Sigmoid colon (tissue), 7 donors: Measurements from ENCODE around the gene FOSL1. TPM values are rescaled to one million over a fixed set of nuclear protein-coding genes. Genes with fewer than 3 reads are reported as not detected.

Source experiments
- DNase-seq: peaks from one replicate; pipeline ENCODE4 v3.0.0-alpha.2; 2019
- H3K27ac ChIP-seq, 4 donors: fragments of 200-600 bp; sonication (generic); one replicate each; pipeline ENCODE4 v1.5.1; 2016 to 2019; ENCODE audit warnings: mild to moderate bottlenecking in 1 of 4
- H3K27me3 ChIP-seq, 3 donors: fragments of 200-600 bp; sonication (generic); one replicate each; pipeline ENCODE4 v1.5.1; 2019; ENCODE audit warnings: mild to moderate bottlenecking in 1 of 3
- H3K36me3 ChIP-seq, 4 donors: fragments of 200-600 bp; sonication (generic); one replicate each; pipeline ENCODE4 v1.5.1; 2016 to 2019
- H3K4me1 ChIP-seq, 4 donors: fragments of 200-600 bp; sonication (generic); one replicate each; pipeline ENCODE4 v1.5.1; 2017 to 2019
- H3K4me3 ChIP-seq, 4 donors: fragments of 200-600 bp; sonication (generic); one replicate each; pipeline ENCODE4 v1.5.1; 2017 to 2019; ENCODE audit warnings: mild to moderate bottlenecking in 2 of 4, moderate library complexity in 1 of 4
- H3K9me3 ChIP-seq, 4 donors: fragments of 200-600 bp in 3 of 4; sonication (generic) in 3 of 4; one replicate each; pipeline versions ENCODE4 v1.5.1 to v1.6.1; 2013 to 2019
- CTCF ChIP-seq, 4 experiments: fragments of 450-650 bp in 3 of 4; fragments of 200-600 bp in 1 of 4; IDR thresholded peaks; one replicate each; pipeline ENCODE4 v1.5.1; 2016 to 2019; ENCODE audit warnings: antibody characterized with exemption in 4 of 4, mild to moderate bottlenecking in 3 of 4, moderate library complexity in 2 of 4
- EP300 ChIP-seq, 4 donors: sonication (generic); formaldehyde crosslinking; IDR thresholded peaks; one replicate each; pipeline ENCODE4 v1.6.1; 2017; ENCODE audit warnings: antibody characterized with exemption in 4 of 4
- POLR2A ChIP-seq, 2 donors: fragments of 450-650 bp; IDR thresholded peaks; one replicate each; pipeline ENCODE4 v1.6.1; 2016; ENCODE audit warnings: antibody characterized with exemption in 2 of 2, mild to moderate bottlenecking in 2 of 2, moderate library complexity in 2 of 2
- POLR2AphosphoS5 ChIP-seq, 4 donors: sonication (generic); formaldehyde crosslinking; IDR thresholded peaks; one replicate each; pipeline ENCODE4 v1.6.1; 2017; ENCODE audit warnings: antibody characterized with exemption in 4 of 4
- WGBS, 2 donors: extraction: QIAGEN DNeasy Blood & Tissue Kit; methylation state at CpG; one replicate each; pipeline ENCODE4 v1.1.7; 2013; 5-methylcytosine and 5-hydroxymethylcytosine counted together
- intact Hi-C: fragments of 100-400 bp; cut with DNase I; formaldehyde crosslinking; loops from one replicate; pipeline ENCODE4 v1.15.1; 2023
- polyA plus RNA-seq, 3 donors: library from polyadenylated mRNA; stranded (reverse); fragments of 200-250 nt; gene quantifications; one replicate each; pipeline ENCODE4 v1.2.3, GENCODE V29; 2013
- total RNA-seq, 4 donors: library from RNA; depleted of rRNA; stranded (reverse); fragments of >200 nt; gene quantifications; one replicate each; pipeline ENCODE4 v1.1.0, GENCODE V29; 2016
- donor health status: healthy with polysubstance abuse.
- donor health status: Bipolar disorder and iron deficiency.
- donor health status: healthy.

The FOSL1 gene
- total and polyA plus RNA-seq, 7 donors, result 0.36 to 12.4 (median 2.9) TPM; not detected in 1

DNA sequence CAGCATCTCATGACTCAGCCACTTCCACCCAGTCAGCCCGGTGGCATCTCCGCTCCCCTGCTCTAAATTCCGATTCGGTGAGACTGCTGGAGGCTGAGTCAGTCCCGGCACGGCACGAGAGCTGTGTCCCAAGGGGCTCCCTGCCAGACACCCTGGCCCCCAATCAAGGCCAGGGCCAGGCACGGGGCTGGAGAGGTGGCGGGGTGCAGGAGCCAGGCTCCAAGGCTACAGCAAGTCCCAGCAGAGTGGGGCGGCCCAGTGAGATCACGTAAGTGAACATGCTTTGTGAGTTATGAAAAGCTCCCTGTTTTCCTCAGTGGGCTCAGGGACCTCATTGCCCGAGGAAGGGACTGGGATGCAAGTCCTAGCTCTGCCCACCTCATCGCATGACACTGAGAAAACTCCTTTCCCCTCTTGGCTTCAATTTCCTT is 15.6 kb upstream of the FOSL1 start:
- Histone ChIP-seq H3K9me3 (no peaks in the 10 kb centered on the region), H3K4me1 (peaks cover 0 to 66% (median 59%) of the 10 kb centered on the region in 4 donors), H3K36me3 (peaks cover 0 to 10% (median 0%) of the 10 kb centered on the region in 4 donors), H3K27me3 (no peaks in the 10 kb centered on the region), H3K27ac (peak overlapping the region; percentile 94 to 99 (median 96)), H3K4me3 (no peak overlapping the region)
- intact Hi-C loops, result loop anchor here (2.0 to 5.0 kb wide), 2 partner anchors 15 to 59 kb away; partner anchors contain the start of genes CFL1 and FOSL1
- peak; percentile 97 for DNase-seq
- WGBS, 2 donors, result 52 to 69% methylated on average over 13 of the region's 13 CpGs
- no peak for TF ChIP-seq CTCF (IDR thresholded peaks at IDR 0.05)
- peak; percentile 57 to 91 (median 66) for TF ChIP-seq POLR2AphosphoS5 (IDR thresholded peaks at IDR 0.05)
- TF ChIP-seq EP300 (IDR thresholded peaks at IDR 0.05), result peak in 2 of 4 donors; percentile 10 to 82

DNA sequence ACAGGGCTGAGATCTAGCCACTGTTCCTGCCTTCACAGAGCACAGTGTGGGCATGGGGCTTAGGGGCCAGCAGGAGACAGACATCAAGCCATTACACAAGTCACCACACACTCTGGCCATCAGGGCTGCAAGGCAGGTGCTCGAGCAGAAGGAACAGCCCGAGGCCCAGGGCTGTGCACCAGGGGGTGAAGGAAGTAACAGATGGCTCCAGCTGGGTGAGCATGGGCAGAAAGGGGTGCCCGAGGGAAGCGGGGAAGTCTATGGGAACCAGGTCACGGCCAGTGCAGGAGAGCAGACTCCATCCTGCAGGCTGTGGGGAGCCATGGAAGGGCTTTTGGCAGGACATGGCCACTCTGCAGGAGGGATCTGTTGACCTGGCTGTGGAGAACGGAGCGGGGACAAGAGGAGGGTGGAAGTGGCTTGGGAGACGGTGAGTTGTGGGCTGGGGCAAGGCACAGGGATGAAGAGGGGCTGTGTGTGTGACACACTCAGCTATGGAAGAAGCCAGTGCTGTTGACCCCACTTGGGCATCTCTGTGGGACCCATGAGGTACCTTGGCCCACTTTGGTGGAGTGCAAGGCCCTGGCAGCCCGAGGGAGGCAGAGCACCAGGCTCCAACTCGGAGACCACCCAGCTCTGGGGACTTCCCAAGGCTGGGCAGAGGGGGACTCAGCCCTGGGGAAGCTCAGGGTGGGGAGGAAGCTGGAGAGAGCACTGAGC is 15.1 kb upstream of the FOSL1 start:
- H3K9me3 ChIP-seq, result no peaks in the 10 kb centered on the region

DNA sequence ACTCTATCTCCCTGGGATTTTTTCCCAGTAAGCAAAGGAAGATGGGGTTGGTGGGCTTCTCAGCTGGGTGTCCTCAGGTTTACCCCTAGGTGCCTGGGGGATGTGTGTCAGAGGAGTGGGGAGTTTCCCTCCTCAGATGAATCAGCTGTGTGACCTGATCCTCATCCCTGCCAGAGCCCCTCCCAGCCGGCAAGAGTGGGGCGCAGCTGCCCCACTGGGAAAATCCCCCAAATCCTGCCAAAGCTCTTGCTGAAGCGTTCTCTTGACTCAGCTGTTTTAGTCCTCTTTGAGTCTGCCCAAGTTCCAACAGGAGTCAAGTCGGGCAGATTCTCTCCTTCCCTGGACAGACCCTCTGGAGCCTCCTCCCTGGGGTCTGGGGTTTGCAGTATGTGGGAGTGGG is 12.7 kb upstream of the FOSL1 start:
- WGBS, 2 donors, result 71 to 77% methylated on average over 4 of the region's 4 CpGs
- TF ChIP-seq CTCF (IDR thresholded peaks at IDR 0.05), result no peak
- TF ChIP-seq EP300 (IDR thresholded peaks at IDR 0.05), result no peak
- TF ChIP-seq POLR2AphosphoS5 (IDR thresholded peaks at IDR 0.05), result no peak
- no peak for TF ChIP-seq POLR2A (IDR thresholded peaks at IDR 0.05)

More for the DNA sequence above, 15.1 kb upstream of the FOSL1 start:
- no peaks in the 10 kb centered on the region for H3K27me3 ChIP-seq
- H3K36me3 ChIP-seq, result peaks cover 0 to 5% (median 0%) of the 10 kb centered on the region in 4 donors
- peaks cover 0 to 60% (median 53%) of the 10 kb centered on the region in 4 donors for H3K4me1 ChIP-seq
- 66 to 67% methylated on average over 10 of the region's 10 CpGs for WGBS, 2 donors
- no peak overlapping the region for H3K4me3 ChIP-seq
- intact Hi-C loops, result loop anchor here (2.0 to 5.0 kb wide), 2 partner anchors 14 to 58 kb away; partner anchors contain the start of genes CFL1 and FOSL1
- no peak for DNase-seq
- TF ChIP-seq POLR2A (IDR thresholded peaks at IDR 0.05) (no peak), EP300 (IDR thresholded peaks at IDR 0.05) (no peak), CTCF (IDR thresholded peaks at IDR 0.05) (no peak), POLR2AphosphoS5 (IDR thresholded peaks at IDR 0.05) (no peak)
- H3K27ac ChIP-seq, result peak overlapping the region; percentile 94 to 99 (median 96)

GRCh38 chr11:65911682-65912568 is 11.7 kb upstream of the FOSL1 start:
- 21 to 33% methylated on average over 14 of the region's 14 CpGs for WGBS, 2 donors
- peaks cover 0 to 41% (median 36%) of the 10 kb centered on the region in 4 donors for H3K4me1 ChIP-seq
- H3K36me3 ChIP-seq, result peaks cover 0 to 1% (median 0%) of the 10 kb centered on the region in 4 donors
- peak overlapping the region in 3 of 4 donors; percentile 21 to 33 (median 21) for H3K27ac ChIP-seq
- peak; percentile 85 for DNase-seq
- H3K27me3 ChIP-seq, result no peaks in the 10 kb centered on the region
- intact Hi-C loops, result no loop called here
- no peak overlapping the region for H3K4me3 ChIP-seq
- H3K9me3 ChIP-seq, result no peaks in the 10 kb centered on the region
- TF ChIP-seq POLR2AphosphoS5 (IDR thresholded peaks at IDR 0.05) (peak in 2 of 4 donors; percentile 27), EP300 (IDR thresholded peaks at IDR 0.05) (no peak)

More for the DNA sequence above, 12.7 kb upstream of the FOSL1 start:
- no peak for DNase-seq
- intact Hi-C loops, result no loop called here
- Histone ChIP-seq H3K27ac (peak overlapping the region in 2 of 4 donors; percentile 10 to 45), H3K36me3 (peaks cover 0 to 5% (median 0%) of the 10 kb centered on the region in 4 donors), H3K4me1 (peaks cover 0 to 50% (median 45%) of the 10 kb centered on the region in 4 donors), H3K27me3 (no peaks in the 10 kb centered on the region), H3K9me3 (no peaks in the 10 kb centered on the region), H3K4me3 (no peak overlapping the region)
